NCI-H1092 (cell line): ENCODE measurements around the gene TMEM178A.
"Not testable (repeated sequence)": the region's sequence is repeated elsewhere in the genome, so short reads cannot be mapped to it uniquely, and the experiment has no call there.

Source experiments
- DNase-seq: peaks from one replicate; lab custom pipeline; 2025; lab: John Stamatoyannopoulos, UW

Gene TMEM178A

DNA sequence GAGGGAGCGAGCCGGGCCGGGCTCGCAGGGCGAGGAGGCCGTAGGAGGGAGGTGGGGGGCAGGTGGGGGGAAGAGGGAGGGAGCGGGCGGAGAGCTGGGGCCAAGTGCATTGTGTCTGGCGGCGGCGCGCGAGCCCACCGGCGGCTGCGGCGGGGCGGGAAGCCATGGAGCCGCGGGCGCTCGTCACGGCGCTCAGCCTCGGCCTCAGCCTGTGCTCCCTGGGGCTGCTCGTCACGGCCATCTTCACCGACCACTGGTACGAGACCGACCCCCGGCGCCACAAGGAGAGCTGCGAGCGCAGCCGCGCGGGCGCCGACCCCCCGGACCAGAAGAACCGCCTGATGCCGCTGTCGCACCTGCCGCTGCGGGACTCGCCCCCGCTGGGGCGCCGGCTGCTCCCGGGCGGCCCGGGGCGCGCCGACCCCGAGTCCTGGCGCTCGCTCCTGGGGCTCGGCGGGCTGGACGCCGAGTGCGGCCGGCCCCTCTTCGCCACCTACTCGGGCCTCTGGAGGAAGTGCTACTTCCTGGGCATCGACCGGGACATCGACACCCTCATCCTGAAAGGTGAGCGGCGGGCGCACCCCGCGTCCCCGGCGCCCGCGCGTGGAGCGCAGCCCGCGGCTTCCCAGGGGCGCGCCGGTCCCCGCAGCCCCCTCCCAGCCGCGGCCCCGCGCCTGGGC lies at the start of gene TMEM178A:
Gene TMEM178A (plus strand): TSS at position 107 of the 680 bp plus-strand sequence. CDS start 58 bp downstream, at position 165.
- DNase-seq, result peak; percentile 22

GRCh38 chr2:39618236-39618635 lies 47.5 kb upstream of the TMEM178A start:
- DNase-seq, result no peak

- DNase-seq, result no peak
Observed at GRCh38 chr2:39618736-39619135, 47.0 kb upstream of the TMEM178A start.

GRCh38 chr2:39620067-39620466 lies 45.6 kb upstream of the TMEM178A start:
- no peak for DNase-seq

- DNase-seq, result no peak
Observed at GRCh38 chr2:39621596-39621995, 44.1 kb upstream of the TMEM178A start.

GRCh38 chr2:39622860-39623259 lies 42.9 kb upstream of the TMEM178A start:
- no peak for DNase-seq

DNA sequence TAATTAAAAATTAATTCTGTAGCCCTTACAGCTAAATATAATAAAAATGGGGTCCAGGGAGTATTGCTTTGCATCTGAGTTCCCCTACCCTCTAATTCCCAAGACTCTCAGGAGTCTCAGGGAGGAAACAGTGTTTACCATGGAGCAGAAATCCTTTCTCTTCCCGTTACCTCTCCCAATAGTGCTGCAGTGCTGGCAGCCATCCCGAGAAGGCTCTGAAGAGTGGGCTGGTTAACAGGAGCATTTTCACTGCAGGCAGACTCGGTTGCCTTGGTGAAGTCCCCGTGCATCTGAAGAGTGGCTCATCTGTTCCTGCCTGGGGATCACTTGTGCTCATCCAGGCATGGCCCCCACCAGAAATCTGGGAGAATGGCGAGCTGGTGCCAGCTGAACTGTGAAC lies 41.8 kb upstream of the TMEM178A start:
- peak; percentile 72 for DNase-seq

GRCh38 chr2:39625193-39625926 lies 40.4 kb upstream of the TMEM178A start:
- DNase-seq, result no peak

DNA sequence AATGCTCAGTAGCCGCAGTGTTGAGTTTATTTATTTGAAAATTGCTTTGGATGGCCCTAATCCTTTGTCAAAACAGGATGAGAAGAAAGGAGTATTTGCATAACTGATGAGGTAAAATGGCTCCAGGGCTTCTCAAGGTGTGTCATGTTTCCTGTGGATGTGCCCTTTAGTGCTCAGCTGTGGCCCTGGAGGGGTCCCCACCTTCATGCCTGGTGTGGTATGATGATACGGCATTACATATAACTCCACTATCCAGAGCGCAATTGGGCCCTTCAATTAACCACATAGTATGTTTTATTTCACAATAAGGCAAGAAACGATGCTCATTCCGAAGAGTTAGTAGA lies 39.8 kb upstream of the TMEM178A start:
- DNase-seq, result no peak

DNA sequence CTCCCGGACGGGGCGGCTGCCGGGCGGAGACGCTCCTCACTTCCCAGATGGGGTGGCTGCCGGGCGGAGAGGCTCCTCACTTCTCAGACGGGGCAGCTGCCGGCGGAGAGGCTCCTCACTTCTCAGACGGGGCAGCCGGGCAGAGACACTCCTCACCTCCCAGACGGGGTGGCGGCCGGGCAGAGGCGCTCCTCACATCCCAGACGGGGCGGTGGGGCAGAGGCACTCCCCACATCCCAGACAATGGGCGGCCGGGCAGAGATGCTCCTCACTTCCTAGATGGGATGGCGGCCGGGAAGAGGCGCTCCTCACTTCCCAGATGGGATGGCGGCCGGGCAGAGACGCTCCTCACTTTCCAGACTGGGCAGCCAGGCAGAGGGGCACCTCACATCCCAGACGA lies 37.4 kb upstream of the TMEM178A start:
- not testable (repeated sequence) for DNase-seq

DNA sequence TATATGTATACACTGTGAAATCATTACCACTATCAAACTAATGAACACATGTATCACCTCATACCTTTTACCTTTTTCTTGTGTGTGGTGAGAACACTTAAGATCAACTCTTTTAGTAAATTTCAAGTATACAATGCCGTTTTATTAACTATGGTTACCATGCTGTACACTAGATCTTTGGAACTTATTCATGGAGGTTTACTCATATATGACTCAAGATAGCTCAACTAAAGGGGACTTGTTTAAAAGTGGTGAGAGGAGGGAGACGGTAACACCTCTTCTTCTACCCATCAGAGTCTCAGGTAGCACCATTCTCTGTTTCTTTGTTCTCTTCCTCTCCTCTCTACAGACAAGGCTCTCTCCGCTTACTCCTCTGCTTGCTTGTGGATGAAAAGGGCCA lies 36.1 kb upstream of the TMEM178A start:
- DNase-seq, result no peak

DNA sequence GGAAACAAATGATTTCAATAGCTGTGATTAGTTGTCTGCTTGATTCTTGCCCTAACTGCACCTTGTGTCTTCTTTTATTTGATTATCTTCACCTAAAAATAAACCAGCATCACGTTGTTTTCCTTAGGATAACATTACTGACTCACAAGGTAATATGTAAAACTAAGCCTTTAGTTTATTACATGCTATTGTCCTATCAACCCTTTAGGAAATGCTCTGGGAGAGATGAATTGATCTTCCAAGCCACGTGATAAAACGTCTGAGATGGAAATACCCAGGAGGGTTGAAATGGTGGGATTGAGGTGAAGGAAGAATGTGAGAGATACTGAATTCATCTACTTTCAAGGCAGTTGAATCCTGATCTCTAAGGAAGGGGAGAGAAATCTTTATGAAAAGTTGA lies 34.5 kb upstream of the TMEM178A start:
- no peak for DNase-seq

DNA sequence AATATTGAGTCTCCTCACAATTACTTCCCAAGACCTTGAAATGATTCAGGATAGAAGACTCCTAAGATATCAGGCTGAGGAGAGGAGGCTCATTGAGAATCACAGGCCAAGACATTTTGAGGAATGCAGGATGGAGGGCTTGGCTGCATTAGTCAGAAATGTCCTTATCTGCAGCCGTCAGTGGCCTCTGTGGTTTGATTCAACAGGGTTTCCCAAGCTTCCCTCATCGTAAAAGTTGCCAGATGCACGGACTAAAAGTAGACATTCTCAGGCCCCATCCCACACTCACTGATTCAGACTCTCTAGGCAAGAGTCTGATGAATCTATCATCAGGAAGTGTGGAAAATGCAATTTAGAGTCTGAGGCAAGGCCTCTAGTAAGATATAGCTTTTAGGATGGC lies 34.0 kb upstream of the TMEM178A start:
- no peak for DNase-seq

GRCh38 chr2:39632876-39633275 lies 32.8 kb upstream of the TMEM178A start:
- DNase-seq, result no peak

DNA sequence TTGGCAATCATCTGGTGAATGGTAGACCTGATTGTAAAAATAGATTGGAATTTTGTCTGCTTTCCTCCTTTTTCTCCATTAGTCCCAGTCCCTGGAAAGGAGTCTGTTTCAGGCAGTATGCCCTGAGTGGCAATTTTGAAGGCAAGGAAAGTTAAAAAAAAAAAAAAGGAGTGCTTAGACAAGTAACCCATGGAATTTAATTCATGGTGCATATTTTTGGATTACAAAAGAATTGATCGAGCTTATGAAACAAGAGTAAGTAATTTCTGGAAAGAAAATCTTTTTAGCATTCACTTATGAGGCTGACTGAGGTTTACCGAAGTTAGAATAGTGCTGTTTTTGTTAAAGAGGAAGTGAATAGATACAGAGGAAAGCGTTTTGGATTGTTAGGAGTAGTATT lies 29.4 kb upstream of the TMEM178A start:
- no peak for DNase-seq

DNA sequence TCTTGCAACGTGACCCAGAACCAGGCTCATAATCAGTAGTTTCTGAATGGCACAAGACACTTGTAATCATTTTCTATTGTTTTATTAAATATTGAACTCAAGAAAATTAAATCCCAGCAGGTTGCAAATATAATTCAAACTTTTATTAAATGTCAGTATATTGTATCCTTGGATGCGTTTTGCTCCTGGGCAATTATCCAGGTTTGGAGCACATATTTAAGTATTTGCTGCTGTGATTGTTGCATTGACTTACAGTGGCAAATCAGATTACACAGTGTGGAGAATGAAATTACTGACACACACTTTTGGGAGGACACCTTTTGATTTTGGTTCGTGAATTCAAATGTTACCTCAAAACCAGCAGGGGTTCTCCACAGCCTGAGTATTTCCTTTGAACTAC lies 27.1 kb upstream of the TMEM178A start:
- no peak for DNase-seq

DNA sequence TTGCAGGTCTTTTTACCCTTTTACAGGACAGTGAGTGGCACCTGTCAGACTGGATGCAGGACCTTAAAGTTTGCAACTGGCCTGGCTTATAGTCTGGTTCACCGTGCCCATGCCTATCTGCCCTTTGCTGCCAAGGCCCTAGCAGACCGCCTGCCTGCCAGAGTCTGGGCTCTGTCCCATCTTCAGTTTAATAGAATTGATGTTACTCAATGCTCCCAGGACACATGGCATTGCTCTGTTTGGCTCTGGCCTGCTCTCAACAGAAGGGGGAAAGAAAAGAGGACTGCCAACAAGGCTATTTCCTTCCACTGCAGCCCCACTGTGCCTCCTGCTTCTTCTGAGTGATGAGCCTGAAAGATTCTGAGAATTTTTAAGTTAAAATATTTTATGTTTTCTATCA lies 25.6 kb upstream of the TMEM178A start:
- DNase-seq, result no peak

DNA sequence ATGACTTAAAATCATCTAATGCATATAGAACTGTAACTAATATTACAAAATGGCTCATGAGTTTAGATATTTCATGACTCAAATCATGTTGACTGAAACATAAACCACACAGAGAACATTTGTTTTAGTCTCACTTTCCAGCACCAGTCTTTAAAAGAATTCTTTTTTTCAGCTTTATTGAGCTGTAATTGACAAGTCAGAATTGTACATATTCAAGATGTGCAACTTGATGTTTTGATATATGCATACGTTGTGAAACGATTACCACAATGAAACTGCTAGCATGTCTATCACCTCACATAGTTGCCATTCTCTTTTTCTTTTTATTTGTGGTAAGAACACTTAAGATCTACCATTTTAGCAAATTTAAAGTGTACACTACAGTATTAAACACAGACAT lies 25.0 kb upstream of the TMEM178A start:
- no peak for DNase-seq

GRCh38 chr2:39641635-39642034 lies 24.1 kb upstream of the TMEM178A start:
- DNase-seq, result no peak

- no peak for DNase-seq
Observed at GRCh38 chr2:39642051-39642718, 23.5 kb upstream of the TMEM178A start.

DNA sequence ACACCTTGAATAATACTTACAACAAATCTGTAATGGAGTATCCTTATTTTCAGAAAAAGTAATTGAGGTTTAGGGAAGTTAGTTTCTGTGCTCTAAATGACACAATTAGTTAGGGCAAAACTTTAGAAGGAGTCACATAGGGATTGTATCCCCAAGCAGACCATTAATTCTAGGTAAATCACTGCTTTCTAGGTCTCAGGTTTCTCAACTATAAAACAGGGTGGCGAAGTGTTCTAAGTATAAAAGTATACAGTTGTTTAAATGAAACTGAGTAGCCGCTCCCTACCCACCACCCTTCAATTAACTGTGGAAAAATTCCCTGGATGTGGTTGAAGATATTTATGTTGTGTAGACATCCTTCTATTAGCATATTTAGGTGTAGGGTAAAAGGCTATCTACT lies 19.9 kb upstream of the TMEM178A start:
- DNase-seq, result no peak

- DNase-seq, result no peak
Observed at GRCh38 chr2:39646267-39646666, 19.4 kb upstream of the TMEM178A start.

- no peak for DNase-seq
Observed at GRCh38 chr2:39647104-39647765, 18.5 kb upstream of the TMEM178A start.
